HG02884 (cell line): ENCODE results near the gene CD34.

ENCODE experiments used
- ATAC-seq: cut with Tn5 transposase; IDR thresholded peaks from one replicate; pipeline ENCODE4 v1.9.1; 2021; ENCODE audit warnings: mild to moderate bottlenecking, moderate library complexity; ENCODE audit not compliant: unreplicated experiment

The CD34 gene

GRCh38 chr1:207901041-207901653 lies 9.8 kb downstream of the CD34 start:
- no peak for ATAC-seq

- ATAC-seq = no peak
These were observed 12.1 kb downstream of the CD34 start for GRCh38 chr1:207898836-207899235.

GRCh38 chr1:207898260-207898659 lies 12.7 kb downstream of the CD34 start:
- no peak for ATAC-seq

- ATAC-seq = no peak
These were observed 13.7 kb downstream of the CD34 start for GRCh38 chr1:207897188-207897587.

- no peak for ATAC-seq
These were observed 14.4 kb downstream of the CD34 start for GRCh38 chr1:207896547-207896946.

GRCh38 chr1:207894704-207895103 lies 16.2 kb downstream of the CD34 start:
- no peak for ATAC-seq

GRCh38 chr1:207893737-207894582 lies 17.0 kb downstream of the CD34 start:
- ATAC-seq = no peak

- no peak for ATAC-seq
These were observed 18.2 kb downstream of the CD34 start for GRCh38 chr1:207892764-207893163.

GRCh38 chr1:207891148-207891547 lies 19.8 kb downstream of the CD34 start:
- ATAC-seq = no peak

GRCh38 chr1:207890136-207890738 lies 20.7 kb downstream of the CD34 start:
- ATAC-seq = no peak

- no peak for ATAC-seq
These were observed 22.3 kb downstream of the CD34 start for GRCh38 chr1:207888652-207889051.

- ATAC-seq = no peak
These were observed 23.3 kb downstream of the CD34 start for GRCh38 chr1:207887542-207888201.

- ATAC-seq = no peak
These were observed 24.7 kb downstream of the CD34 start for GRCh38 chr1:207886227-207886626.

- peak; percentile 47 for ATAC-seq
These were observed 25.5 kb downstream of the CD34 start for GRCh38 chr1:207885129-207886032.

- no peak for ATAC-seq
These were observed 26.5 kb downstream of the CD34 start for GRCh38 chr1:207884266-207885029.

GRCh38 chr1:207883660-207884250 lies 27.2 kb downstream of the CD34 start:
- no peak for ATAC-seq

- peak; percentile 46 for ATAC-seq
These were observed 27.7 kb downstream of the CD34 start for GRCh38 chr1:207883104-207883651.

GRCh38 chr1:207882692-207883091 lies 28.2 kb downstream of the CD34 start:
- no peak for ATAC-seq

GRCh38 chr1:207878939-207879338 lies 32.0 kb downstream of the CD34 start:
- ATAC-seq = no peak
